ENCODE measurements around the gene KRT34. TPM values are rescaled to one million over a fixed set of nuclear protein-coding genes. Genes with fewer than 3 reads are reported as not detected.

Gene KRT34
- total and polyA plus RNA-seq, 2 experiments from 2014 or later: not detected

GRCh38 chr17:41407226-41407625 lies 25.1 kb upstream of the KRT34 start (continued):
- no peak for TF ChIP-seq CTCF (conservative IDR thresholded peaks at IDR 0.05; ENCODE audit: low read depth in 2 of 2)
- TF ChIP-seq ZNF462 (CRISPR knock-in tag; IDR thresholded peaks at IDR 0.05): no peak

- H3K27ac ChIP-seq (ENCODE audit: low read depth): no peak overlapping the region
- no peaks in the 10 kb centered on the region for H3K9me2 ChIP-seq (ENCODE audit: insufficient read depth)
- no peaks in the 10 kb centered on the region for H3K36me3 ChIP-seq (ENCODE audit: insufficient read depth)
- H3K79me2 ChIP-seq (replicated peaks; ENCODE audit: insufficient read depth): no peaks in the 10 kb centered on the region
- Mint-ChIP-seq H3K27ac (no peak overlapping the region), H3K4me1 (no peaks in the 10 kb centered on the region), H3K36me3 (ENCODE audit: low read depth) (no peaks in the 10 kb centered on the region), H3K9me3 (no peaks in the 10 kb centered on the region), H3K4me3 (no peak overlapping the region), H3K27me3 (ENCODE audit: insufficient read depth, low read depth, poor library complexity) (peaks cover 5% of the 10 kb centered on the region)
- H2AFZ ChIP-seq: no peak overlapping the region; the same call in 1 of the 2 replicates
- H3F3A ChIP-seq (replicated peaks; ENCODE audit: low read depth): no peaks in the 10 kb centered on the region
- no peaks in the 10 kb centered on the region for H3K4me1 ChIP-seq (ENCODE audit: insufficient read depth)
- peak; percentile 78 for ATAC-seq
- H3K4me2 ChIP-seq: no peak overlapping the region
- no peaks in the 10 kb centered on the region for H3K27me3 ChIP-seq (ENCODE audit: insufficient read depth)
- TF ChIP-seq EZH2phosphoT487 (IDR thresholded peaks at IDR 0.05; ENCODE audit: unreplicated experiment): no peak
- TF ChIP-seq CTCF (conservative IDR thresholded peaks at IDR 0.05; ENCODE audit: low read depth in 2 of 2): peak in 1 of 2 experiments; percentile 50; a peak in 2 of 4 replicates
- DNase-seq (ENCODE audit: low spot score): no peak
- no peaks in the 10 kb centered on the region for H4K20me1 ChIP-seq (replicated peaks; ENCODE audit: insufficient read depth)
- no peak overlapping the region for H3K4me3 ChIP-seq
Observed at GRCh38 chr17:41406205-41406604, 24.1 kb upstream of the KRT34 start.
